Liver (tissue), 9 donors: Measurements from ENCODE around the gene DYNC1LI2. TPM values are rescaled to one million over a fixed set of nuclear protein-coding genes. Genes with fewer than 3 reads are reported as not detected.
"Not testable (repeated sequence)": the region's sequence is repeated elsewhere in the genome, so short reads cannot be mapped to it uniquely, and the experiment has no call there.

Experiments used
- DNase-seq: peaks from one replicate; pipeline ENCODE4 v3.0.0-alpha.2; 2017; ENCODE audit warnings: low spot score
- H3K27ac ChIP-seq, 2 donors: one replicate each; pipeline ENCODE4 v1.7.0; 2013; ENCODE audit warnings: inconsistent platforms in 2 of 2, low read length in 2 of 2, control low read depth in 1 of 2, low read depth in 1 of 2, mild to moderate bottlenecking in 1 of 2
- H3K27me3 ChIP-seq, 4 donors: one replicate each; pipeline versions ENCODE4 v1.6.1 to v1.7.0; 2013; ENCODE audit warnings: low read length in 3 of 4, inconsistent platforms in 1 of 4, mild to moderate bottlenecking in 1 of 4, moderate library complexity in 1 of 4; ENCODE audit not compliant: control insufficient read depth in 4 of 4, insufficient read depth in 4 of 4
- H3K36me3 ChIP-seq, 4 donors: one replicate each; pipeline versions ENCODE4 v1.6.1 to v1.7.0; 2013; ENCODE audit warnings: low read length in 3 of 4, mild to moderate bottlenecking in 3 of 4, low read depth in 1 of 4, moderate library complexity in 1 of 4; ENCODE audit not compliant: control insufficient read depth in 4 of 4, insufficient read depth in 3 of 4
- H3K4me1 ChIP-seq, 4 donors: one replicate each; pipeline versions ENCODE4 v1.6.1 to v1.7.0; 2013; ENCODE audit warnings: low read length in 3 of 4, mild to moderate bottlenecking in 3 of 4, moderate library complexity in 1 of 4; ENCODE audit not compliant: control insufficient read depth in 4 of 4, insufficient read depth in 4 of 4
- H3K4me3 ChIP-seq, 3 donors: one replicate each; pipeline versions ENCODE4 v1.6.1 to v1.7.0; 2013; ENCODE audit warnings: low read length in 3 of 3, control low read depth in 1 of 3, low read depth in 1 of 3, mild to moderate bottlenecking in 1 of 3
- H3K9ac ChIP-seq, 2 donors: one replicate each; pipeline ENCODE4 v1.7.0; 2013; ENCODE audit warnings: low read length in 2 of 2, mild to moderate bottlenecking in 2 of 2, moderate library complexity in 2 of 2, control low read depth in 1 of 2, low read depth in 1 of 2
- H3K9me3 ChIP-seq, 4 donors: one replicate each; pipeline versions ENCODE4 v1.6.1 to v1.7.0; 2013; ENCODE audit warnings: low read length in 3 of 4; ENCODE audit not compliant: control insufficient read depth in 4 of 4
- ATF3 ChIP-seq: IDR thresholded peaks from 2 replicates; pipeline ENCODE4 v1.6.1; 2016; ENCODE audit warnings: antibody characterized with exemption
- EGR1 ChIP-seq, 2 donors: IDR thresholded peaks; 2 replicates each; pipeline ENCODE4 v1.6.1; 2016 to 2018; ENCODE audit warnings: antibody characterized with exemption in 2 of 2, low read depth in 2 of 2
- FOXA1 ChIP-seq: IDR thresholded peaks from 2 replicates; pipeline ENCODE4 v1.6.1; 2016; ENCODE audit warnings: antibody characterized with exemption
- FOXA2 ChIP-seq: IDR thresholded peaks from 2 replicates; pipeline ENCODE4 v1.6.1; 2016; ENCODE audit warnings: antibody characterized with exemption
- GABPA ChIP-seq, 2 donors: IDR thresholded peaks in 1 of 2; conservative IDR thresholded peaks in 1 of 2; 2 replicates each; pipeline ENCODE4 v1.6.1; 2016; ENCODE audit warnings: antibody characterized with exemption in 2 of 2, mild to moderate bottlenecking in 1 of 2, moderate library complexity in 1 of 2
- HNF4A ChIP-seq, 2 donors: conservative IDR thresholded peaks; 2 replicates each; pipeline ENCODE4 v1.6.1; 2016; ENCODE audit warnings: antibody characterized with exemption in 2 of 2, mild to moderate bottlenecking in 2 of 2
- HNF4G ChIP-seq: IDR thresholded peaks from 2 replicates; pipeline ENCODE4 v1.6.1; 2016; ENCODE audit warnings: antibody characterized with exemption
- RAD21 ChIP-seq, 2 donors: IDR thresholded peaks; 2 replicates each; pipeline ENCODE4 v1.6.1; 2016; ENCODE audit warnings: antibody characterized with exemption in 2 of 2, mild to moderate bottlenecking in 2 of 2
- RXRA ChIP-seq, 2 donors: IDR thresholded peaks; 2 replicates each; pipeline ENCODE4 v1.6.1; 2017 to 2018; ENCODE audit warnings: antibody characterized with exemption in 2 of 2, mild to moderate bottlenecking in 1 of 2
- SP1 ChIP-seq: IDR thresholded peaks from 2 replicates; pipeline ENCODE4 v1.6.1; 2018; ENCODE audit warnings: antibody characterized with exemption, mild to moderate bottlenecking
- ZBTB33 ChIP-seq: IDR thresholded peaks from 2 replicates; pipeline ENCODE4 v1.6.1; 2016; ENCODE audit warnings: antibody characterized with exemption
- WGBS: extraction: QIAGEN DNeasy Blood & Tissue Kit; methylation state at CpG from one replicate; pipeline ENCODE4 v1.1.7; 2013; 5-methylcytosine and 5-hydroxymethylcytosine counted together
- polyA plus RNA-seq, 2 donors: library from polyadenylated mRNA; stranded (reverse) in 1 of 2; unstranded in 1 of 2; fragments of 200-250 nt in 1 of 2; fragments of >200 nt in 1 of 2; fragmentation: Nextera tagmentation in 1 of 2; extraction: Ambion mirVana in 1 of 2; gene quantifications; one replicate each; pipeline versions ENCODE4 v1.2.1 to v1.2.3, GENCODE V29; 2013 to 2015
- total RNA-seq, 2 donors: library from RNA; depleted of rRNA; stranded (reverse); fragments of >200 nt; gene quantifications; one replicate each; pipeline ENCODE4 v1.2.3, GENCODE V29; 2014
- TF ChIP-seq, protein P1 (sequence below): IDR thresholded peaks from 2 replicates; pipeline ENCODE4 v1.6.1; 2016; ENCODE audit warnings: antibody characterized with exemption, mild to moderate bottlenecking
- TF ChIP-seq, protein P2 (sequence below): IDR thresholded peaks from 2 replicates; pipeline ENCODE4 v1.6.1; 2016; ENCODE audit warnings: antibody characterized with exemption
- donor health status: healthy.
- donor health status: healthy.
- donor health status: healthy.
- donor health status: healthy.
- donor health status: healthy.

DYNC1LI2 gene
- total and polyA plus RNA-seq, 4 donors, result 14.2 to 106 (median 35.1) TPM

DNA sequence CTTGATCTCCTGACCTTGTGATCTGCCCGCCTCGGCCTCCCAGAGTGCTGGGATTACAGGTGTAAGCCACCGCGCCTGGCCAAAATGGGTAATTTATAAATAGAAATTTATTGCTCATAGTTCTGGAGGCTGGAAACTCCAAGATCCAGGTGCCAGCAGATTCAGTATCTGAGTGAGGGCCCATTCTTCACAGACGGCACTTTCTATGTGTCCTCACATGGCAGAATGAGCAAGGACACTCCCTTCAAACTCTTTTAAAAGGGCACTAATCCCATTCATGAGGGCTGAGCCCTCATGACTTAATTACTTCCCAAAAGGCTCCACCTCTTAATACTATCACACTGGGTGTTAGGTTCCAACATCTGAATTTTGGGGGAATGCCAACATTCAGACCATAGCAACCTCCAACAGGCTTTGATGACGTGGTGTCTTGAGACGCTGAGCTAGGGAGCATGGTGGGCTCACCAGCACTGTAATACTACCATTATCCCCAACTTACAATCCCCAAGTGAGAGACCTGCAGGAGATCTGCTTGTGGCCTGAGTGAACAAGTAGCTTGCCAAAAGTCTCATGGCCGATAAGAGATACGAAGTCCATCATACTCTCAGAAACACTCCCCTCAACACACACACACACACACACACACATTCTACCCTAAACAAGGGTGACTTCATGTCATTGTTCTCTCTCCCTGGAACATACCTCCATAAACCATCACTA lies 63.3 kb downstream of the DYNC1LI2 start:
- H3K27me3 ChIP-seq, result no peaks in the 10 kb centered on the region
- no peak for DNase-seq
- peak; percentile 32 to 56 for TF ChIP-seq HNF4A (conservative IDR thresholded peaks at IDR 0.05)
- no peak for TF ChIP-seq ZBTB33
- TF ChIP-seq RXRA (IDR thresholded peaks at IDR 0.05), result peak in 1 of 2 donors; percentile 27
- TF ChIP-seq HNF4G, result peak; percentile 8
- H3K4me1 ChIP-seq, result peaks cover 4 to 17% (median 10%) of the 10 kb centered on the region in 4 donors
- H3K36me3 ChIP-seq, result no peaks in the 10 kb centered on the region
- no peak overlapping the region for H3K27ac ChIP-seq
- 82% methylated on average over 9 of the region's 9 CpGs for WGBS
- no peak overlapping the region for H3K4me3 ChIP-seq
- no peaks in the 10 kb centered on the region for H3K9me3 ChIP-seq
- H3K9ac ChIP-seq, result no peak overlapping the region

DNA sequence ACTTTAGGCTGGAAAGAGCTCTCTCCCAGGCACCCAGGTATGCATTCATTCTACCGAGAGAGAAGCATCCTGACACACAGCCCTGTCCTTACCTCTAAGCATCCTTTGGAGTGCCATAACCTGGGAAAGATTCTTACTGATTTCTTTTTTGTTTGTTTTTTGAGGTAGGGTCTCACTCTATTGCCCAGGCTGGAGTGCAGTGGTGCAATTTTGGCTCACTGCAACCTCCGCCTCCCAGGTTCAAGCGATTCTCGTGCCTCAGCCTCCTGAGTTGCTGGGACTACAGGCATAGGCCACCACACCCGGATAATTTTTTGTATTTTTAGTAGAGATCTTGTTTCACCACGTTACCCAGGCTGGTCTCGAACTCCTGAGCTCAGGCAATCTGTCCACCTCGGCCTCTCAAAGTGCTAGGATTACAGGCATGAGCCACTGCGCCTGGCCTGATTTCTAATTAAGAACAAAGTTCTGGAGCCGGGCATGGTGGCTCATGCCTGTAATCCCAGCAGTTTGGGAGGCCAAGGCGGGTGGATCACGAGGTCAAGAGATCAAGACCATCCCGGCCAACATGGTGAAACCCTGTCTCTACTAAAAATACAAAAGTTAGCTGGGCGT lies 65.8 kb downstream of the DYNC1LI2 start:
- H3K27me3 ChIP-seq, H3K4me3 ChIP-seq, H3K9ac ChIP-seq, DNase-seq, H3K36me3 ChIP-seq, H3K27ac ChIP-seq, H3K9me3 ChIP-seq: not testable (repeated sequence)
- 94% methylated on average over 14 of the region's 14 CpGs for WGBS
- peaks cover 4 to 14% (median 10%) of the 10 kb centered on the region in 4 donors for H3K4me1 ChIP-seq

GRCh38 chr16:66682271-66682670 lies 69.1 kb downstream of the DYNC1LI2 start:
- no peaks in the 10 kb centered on the region for H3K9me3 ChIP-seq
- no peaks in the 10 kb centered on the region for H3K36me3 ChIP-seq
- H3K27me3 ChIP-seq, result no peaks in the 10 kb centered on the region
- H3K27ac ChIP-seq, result no peak overlapping the region
- no peak for DNase-seq
- H3K4me1 ChIP-seq, result no peaks in the 10 kb centered on the region
- WGBS, result 89% methylated on average over 1 of the region's 1 CpG
- H3K9ac ChIP-seq, result no peak overlapping the region
- TF ChIP-seq ZBTB33 (no peak), RXRA (IDR thresholded peaks at IDR 0.05) (no peak), HNF4A (conservative IDR thresholded peaks at IDR 0.05) (no peak), SP1 (no peak), RAD21 (IDR thresholded peaks at IDR 0.05) (no peak), FOXA1 (no peak), FOXA2 (no peak), EGR1 (IDR thresholded peaks at IDR 0.05; ENCODE audit: low read depth in 2 of 2) (no peak), ATF3 (no peak), GABPA (IDR thresholded peaks at IDR 0.05 in 1 of 2, conservative IDR thresholded peaks at IDR 0.05 in 1 of 2) (no peak), HNF4G (no peak)
- TF ChIP-seq, protein P1, sequence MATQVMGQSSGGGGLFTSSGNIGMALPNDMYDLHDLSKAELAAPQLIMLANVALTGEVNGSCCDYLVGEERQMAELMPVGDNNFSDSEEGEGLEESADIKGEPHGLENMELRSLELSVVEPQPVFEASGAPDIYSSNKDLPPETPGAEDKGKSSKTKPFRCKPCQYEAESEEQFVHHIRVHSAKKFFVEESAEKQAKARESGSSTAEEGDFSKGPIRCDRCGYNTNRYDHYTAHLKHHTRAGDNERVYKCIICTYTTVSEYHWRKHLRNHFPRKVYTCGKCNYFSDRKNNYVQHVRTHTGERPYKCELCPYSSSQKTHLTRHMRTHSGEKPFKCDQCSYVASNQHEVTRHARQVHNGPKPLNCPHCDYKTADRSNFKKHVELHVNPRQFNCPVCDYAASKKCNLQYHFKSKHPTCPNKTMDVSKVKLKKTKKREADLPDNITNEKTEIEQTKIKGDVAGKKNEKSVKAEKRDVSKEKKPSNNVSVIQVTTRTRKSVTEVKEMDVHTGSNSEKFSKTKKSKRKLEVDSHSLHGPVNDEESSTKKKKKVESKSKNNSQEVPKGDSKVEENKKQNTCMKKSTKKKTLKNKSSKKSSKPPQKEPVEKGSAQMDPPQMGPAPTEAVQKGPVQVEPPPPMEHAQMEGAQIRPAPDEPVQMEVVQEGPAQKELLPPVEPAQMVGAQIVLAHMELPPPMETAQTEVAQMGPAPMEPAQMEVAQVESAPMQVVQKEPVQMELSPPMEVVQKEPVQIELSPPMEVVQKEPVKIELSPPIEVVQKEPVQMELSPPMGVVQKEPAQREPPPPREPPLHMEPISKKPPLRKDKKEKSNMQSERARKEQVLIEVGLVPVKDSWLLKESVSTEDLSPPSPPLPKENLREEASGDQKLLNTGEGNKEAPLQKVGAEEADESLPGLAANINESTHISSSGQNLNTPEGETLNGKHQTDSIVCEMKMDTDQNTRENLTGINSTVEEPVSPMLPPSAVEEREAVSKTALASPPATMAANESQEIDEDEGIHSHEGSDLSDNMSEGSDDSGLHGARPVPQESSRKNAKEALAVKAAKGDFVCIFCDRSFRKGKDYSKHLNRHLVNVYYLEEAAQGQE, result no peak
- TF ChIP-seq, protein P2, sequence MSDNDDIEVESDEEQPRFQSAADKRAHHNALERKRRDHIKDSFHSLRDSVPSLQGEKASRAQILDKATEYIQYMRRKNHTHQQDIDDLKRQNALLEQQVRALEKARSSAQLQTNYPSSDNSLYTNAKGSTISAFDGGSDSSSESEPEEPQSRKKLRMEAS, result no peak
- H3K4me3 ChIP-seq, result no peak overlapping the region
